Upper lobe of right lung (tissue), 1 donor: Measurements from ENCODE around the gene MUC21. TPM values are rescaled to one million over a fixed set of nuclear protein-coding genes. Genes with fewer than 3 reads are reported as not detected.
"Not testable (repeated sequence)": the region's sequence is repeated elsewhere in the genome, so short reads cannot be mapped to it uniquely, and the experiment has no call there.

Source experiments
- ATAC-seq: fragments of 200-7000 bp; cut with Tn5 transposase; one replicate; pipeline ENCODE4 v1.9.1; 2020; ENCODE audit warnings: mild to moderate bottlenecking, moderate library complexity
- DNase-seq: peaks from one replicate; pipeline ENCODE4 v3.0.0-alpha.2; 2020
- H3K27ac ChIP-seq: fragments of 200-600 bp; one replicate; pipeline ENCODE4 v1.8.0; 2022
- H3K27me3 ChIP-seq: fragments of 200-600 bp; one replicate; pipeline ENCODE4 v1.8.0; 2022; ENCODE audit warnings: mild to moderate bottlenecking
- H3K36me3 ChIP-seq: fragments of 200-600 bp; one replicate; pipeline ENCODE4 v1.8.0; 2022
- H3K4me1 ChIP-seq: fragments of 200-600 bp; one replicate; pipeline ENCODE4 v1.8.0; 2022
- H3K4me3 ChIP-seq: fragments of 200-600 bp; one replicate; pipeline ENCODE4 v1.8.0; 2022; ENCODE audit warnings: mild to moderate bottlenecking
- H3K9me3 ChIP-seq: fragments of 200-600 bp; one replicate; pipeline ENCODE4 v1.8.0; 2022
- intact Hi-C: fragments of 100-400 bp; cut with DNase I; formaldehyde crosslinking; loops from one replicate; pipeline ENCODE4 v1.11.0; 2022
- total RNA-seq: library from RNA; stranded (reverse); fragmentation: NEBNext Ultra II Directional; extraction: Animal tissue kit (Norgen Biotek cat#: 25700); gene quantifications from one replicate; pipeline ENCODE4 v1.2.1, GENCODE V29; 2021
- TF ChIP-seq, protein P1 (sequence below): fragments of 200-600 bp; IDR thresholded peaks from one replicate; pipeline ENCODE4 v1.8.0; 2022; ENCODE audit warnings: antibody characterized with exemption
- donor health status: DM: no; HTN: yes; CAD: no; lungs with severe emphysema.

The MUC21 gene
- total RNA-seq, 1 donor from 2014 or later, result 1.1 TPM

DNA sequence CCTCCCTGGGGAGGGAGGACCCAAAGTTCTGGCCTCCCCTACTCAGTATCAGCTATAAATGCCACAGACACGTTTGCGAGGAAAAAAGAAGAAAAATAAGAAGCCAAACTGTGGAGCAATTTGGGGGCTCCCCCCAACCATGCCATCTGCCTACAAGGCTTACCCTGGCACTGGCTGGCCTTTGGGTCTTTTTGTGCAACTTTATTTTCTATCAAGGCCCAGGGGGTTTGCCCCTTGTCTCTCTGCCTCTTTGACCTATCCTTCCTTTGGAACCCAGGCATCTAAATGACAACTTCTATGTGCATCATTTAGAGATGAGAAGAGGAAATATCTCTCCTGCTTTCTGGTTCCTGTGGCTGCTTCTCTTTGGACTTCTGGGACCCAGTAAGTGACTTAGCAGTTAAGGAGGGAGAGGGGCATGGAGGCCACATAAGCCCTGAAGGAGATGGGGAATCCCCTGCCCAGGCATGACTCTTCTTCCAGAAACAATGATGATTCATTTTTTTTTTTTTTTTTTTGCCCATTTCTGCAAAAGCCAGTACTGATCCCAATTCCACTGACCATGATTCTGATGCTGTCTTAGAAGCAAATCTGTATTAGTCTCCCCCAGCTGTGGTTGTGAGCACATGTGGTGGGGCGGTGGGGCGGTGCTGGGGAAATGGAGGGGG is 27.0 kb downstream of the MUC21 start, which contains the start of gene MUC22:
MUC22 (plus strand) TSS at position 82 of the 668 bp plus-strand sequence; CDS start at position 315, 233 bp downstream.
- TF ChIP-seq, protein P1, sequence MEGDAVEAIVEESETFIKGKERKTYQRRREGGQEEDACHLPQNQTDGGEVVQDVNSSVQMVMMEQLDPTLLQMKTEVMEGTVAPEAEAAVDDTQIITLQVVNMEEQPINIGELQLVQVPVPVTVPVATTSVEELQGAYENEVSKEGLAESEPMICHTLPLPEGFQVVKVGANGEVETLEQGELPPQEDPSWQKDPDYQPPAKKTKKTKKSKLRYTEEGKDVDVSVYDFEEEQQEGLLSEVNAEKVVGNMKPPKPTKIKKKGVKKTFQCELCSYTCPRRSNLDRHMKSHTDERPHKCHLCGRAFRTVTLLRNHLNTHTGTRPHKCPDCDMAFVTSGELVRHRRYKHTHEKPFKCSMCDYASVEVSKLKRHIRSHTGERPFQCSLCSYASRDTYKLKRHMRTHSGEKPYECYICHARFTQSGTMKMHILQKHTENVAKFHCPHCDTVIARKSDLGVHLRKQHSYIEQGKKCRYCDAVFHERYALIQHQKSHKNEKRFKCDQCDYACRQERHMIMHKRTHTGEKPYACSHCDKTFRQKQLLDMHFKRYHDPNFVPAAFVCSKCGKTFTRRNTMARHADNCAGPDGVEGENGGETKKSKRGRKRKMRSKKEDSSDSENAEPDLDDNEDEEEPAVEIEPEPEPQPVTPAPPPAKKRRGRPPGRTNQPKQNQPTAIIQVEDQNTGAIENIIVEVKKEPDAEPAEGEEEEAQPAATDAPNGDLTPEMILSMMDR, result no peak
- no peaks in the 10 kb centered on the region for H3K27me3 ChIP-seq
- H3K4me3 ChIP-seq, result no peak within 1 kb of the TSS
- intact Hi-C loops, result no loop called here
- H3K27ac ChIP-seq, result no peak within 1 kb of the TSS
- DNase-seq, result no peak
- ATAC-seq, result no peak
- no peaks in the 10 kb centered on the region for H3K36me3 ChIP-seq
- H3K4me1 ChIP-seq, result no peaks in the 10 kb centered on the region
- no peaks in the 10 kb centered on the region for H3K9me3 ChIP-seq

DNA sequence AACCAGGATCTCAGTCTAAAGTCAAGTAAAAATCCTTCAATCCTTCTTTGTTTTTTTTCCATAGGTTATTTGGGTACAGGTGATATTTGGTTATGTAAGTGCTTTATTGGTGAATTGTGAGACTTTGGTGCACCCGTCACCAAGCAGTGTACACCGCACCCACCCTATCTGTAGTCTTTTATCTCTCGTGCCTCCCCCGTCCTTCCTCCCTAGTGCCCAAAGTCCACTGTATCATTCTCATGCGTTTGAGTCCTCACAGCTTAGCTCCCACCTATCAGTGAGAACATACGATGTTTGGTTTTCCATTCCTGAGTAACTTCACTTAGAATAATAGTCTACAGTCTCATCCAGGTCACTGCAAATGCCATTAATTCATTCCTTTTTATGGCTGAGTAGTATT is 27.6 kb downstream of the MUC21 start:
- TF ChIP-seq, protein P1, result no peak
- ATAC-seq (no peak), DNase-seq (no peak)
- H3K9me3 ChIP-seq, result no peaks in the 10 kb centered on the region
- no peak overlapping the region for H3K4me3 ChIP-seq
- no peaks in the 10 kb centered on the region for H3K36me3 ChIP-seq
- no peak overlapping the region for H3K27ac ChIP-seq
- intact Hi-C loops, result no loop called here
- no peaks in the 10 kb centered on the region for H3K27me3 ChIP-seq
- H3K4me1 ChIP-seq, result no peaks in the 10 kb centered on the region

DNA sequence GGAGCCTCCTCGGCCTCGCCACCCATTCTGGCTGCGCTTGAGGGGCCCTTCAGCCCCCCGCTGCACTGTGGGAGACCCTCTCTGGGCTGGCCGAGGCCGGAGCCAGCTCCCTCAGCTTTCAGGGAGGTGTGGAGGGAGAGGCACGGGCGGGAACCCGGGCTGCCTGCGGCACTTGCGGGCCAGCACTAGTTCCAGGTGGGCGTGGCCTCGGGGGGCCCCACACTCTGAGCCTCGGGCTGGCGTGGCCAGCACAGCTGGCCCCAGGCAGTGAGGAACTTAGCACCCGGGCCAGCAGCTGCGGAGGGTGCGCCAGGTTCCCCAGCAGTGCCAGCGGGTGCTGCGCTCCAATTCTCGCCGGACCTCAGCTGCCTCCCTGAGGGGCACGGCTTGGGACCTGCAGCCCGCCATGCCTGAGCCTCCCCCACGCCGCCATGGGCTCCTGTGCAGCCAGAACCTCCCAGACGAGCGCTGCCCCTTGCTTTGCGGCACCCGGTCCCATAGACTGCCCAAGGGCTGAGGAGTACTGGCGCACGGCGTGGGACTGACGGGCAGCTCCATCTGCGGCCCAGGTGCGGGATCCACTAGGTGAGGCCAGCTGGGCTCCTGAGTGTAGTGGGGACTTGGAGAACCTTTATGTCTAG is 33.3 kb downstream of the MUC21 start:
- Histone ChIP-seq H3K4me1 (no peaks in the 10 kb centered on the region), H3K36me3 (no peaks in the 10 kb centered on the region), H3K27ac (no peak overlapping the region), H3K27me3 (no peaks in the 10 kb centered on the region), H3K9me3 (no peaks in the 10 kb centered on the region), H3K4me3 (no peak overlapping the region)
- intact Hi-C loops, result no loop called here
- DNase-seq (no peak), ATAC-seq (no peak)
- TF ChIP-seq, protein P1, result no peak

DNA sequence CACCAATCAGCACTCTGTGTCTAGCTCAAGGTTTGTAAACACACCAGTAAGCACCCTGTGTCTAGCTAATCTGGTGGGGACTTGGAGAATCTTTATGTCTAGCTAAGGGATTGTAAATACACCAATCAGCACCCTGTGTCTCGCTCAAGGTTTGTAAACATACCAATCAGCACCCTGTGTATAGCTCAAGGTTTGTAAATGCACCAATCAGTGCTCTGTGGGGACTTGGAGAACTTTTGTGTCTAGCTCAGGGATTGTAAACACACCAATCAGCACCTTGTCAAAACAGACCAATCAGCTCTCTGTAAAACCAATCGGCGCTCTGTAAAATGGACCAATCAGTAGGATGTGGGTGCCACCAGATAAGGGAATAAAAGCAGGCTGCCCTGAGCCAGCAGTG is 33.9 kb downstream of the MUC21 start:
- H3K27ac ChIP-seq, H3K27me3 ChIP-seq, H3K36me3 ChIP-seq, H3K4me3 ChIP-seq, H3K9me3 ChIP-seq, intact Hi-C loops, ATAC-seq, H3K4me1 ChIP-seq, DNase-seq: not testable (repeated sequence)

DNA sequence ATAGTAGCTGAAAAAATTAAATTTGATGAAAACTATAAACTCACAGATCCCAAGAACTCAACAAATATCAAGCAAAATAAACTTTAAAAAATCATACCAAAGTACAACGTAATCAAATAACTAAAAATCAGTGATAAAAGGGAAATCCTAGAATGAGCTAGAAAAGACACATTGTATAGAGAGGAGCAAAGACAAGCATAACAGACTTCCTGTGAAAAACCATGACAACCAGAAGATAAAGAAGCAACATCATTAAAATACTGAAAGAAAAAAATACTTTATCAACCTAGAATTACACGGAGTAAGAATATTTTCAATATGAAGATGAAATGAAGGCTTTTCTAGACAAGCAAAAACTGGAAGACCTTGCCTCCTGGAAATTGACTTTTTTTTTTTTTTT is 36.5 kb downstream of the MUC21 start:
- H3K9me3 ChIP-seq, result no peaks in the 10 kb centered on the region
- TF ChIP-seq, protein P1, result no peak

DNA sequence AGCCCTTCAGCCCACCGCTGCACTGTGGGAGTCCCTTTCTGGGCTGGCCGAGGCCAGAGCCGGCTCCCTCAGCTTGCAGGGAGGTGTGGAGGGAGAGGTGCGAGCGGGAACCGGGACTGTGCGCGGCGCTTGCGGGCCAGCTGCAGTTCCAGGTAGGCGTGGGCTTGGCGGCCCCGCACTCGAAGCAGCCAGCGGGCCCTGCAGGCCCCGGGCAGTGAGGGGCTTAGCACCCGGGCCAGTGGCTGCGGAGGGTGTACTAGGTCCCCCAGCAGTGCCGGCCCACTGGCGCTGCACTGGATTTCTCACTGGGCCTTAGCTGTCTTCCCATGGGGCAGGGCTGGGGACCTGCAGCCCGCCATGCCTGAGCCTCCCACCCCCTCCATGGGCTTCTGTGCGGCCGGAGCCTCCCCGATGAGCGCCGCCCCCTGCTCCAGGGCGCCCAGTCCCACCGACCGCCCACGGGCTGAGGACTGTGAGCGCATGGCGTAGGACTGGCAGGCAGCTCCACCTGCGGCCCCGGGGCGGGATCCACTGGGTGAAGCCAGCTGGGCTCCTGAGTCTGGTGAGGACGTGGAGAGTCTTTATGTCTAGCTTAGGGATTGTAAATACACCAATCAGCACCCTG is 37.2 kb downstream of the MUC21 start:
- H3K4me3 ChIP-seq, DNase-seq, H3K27me3 ChIP-seq, H3K4me1 ChIP-seq, H3K36me3 ChIP-seq, intact Hi-C loops, H3K27ac ChIP-seq, H3K9me3 ChIP-seq, ATAC-seq: not testable (repeated sequence)

More for the DNA sequence above, 36.5 kb downstream of the MUC21 start:
- no peaks in the 10 kb centered on the region for H3K36me3 ChIP-seq
- no peak overlapping the region for H3K27ac ChIP-seq
- ATAC-seq (no peak), DNase-seq (no peak)
- H3K27me3 ChIP-seq, result no peaks in the 10 kb centered on the region
- intact Hi-C loops, result no loop called here
- no peak overlapping the region for H3K4me3 ChIP-seq
- no peaks in the 10 kb centered on the region for H3K4me1 ChIP-seq

DNA sequence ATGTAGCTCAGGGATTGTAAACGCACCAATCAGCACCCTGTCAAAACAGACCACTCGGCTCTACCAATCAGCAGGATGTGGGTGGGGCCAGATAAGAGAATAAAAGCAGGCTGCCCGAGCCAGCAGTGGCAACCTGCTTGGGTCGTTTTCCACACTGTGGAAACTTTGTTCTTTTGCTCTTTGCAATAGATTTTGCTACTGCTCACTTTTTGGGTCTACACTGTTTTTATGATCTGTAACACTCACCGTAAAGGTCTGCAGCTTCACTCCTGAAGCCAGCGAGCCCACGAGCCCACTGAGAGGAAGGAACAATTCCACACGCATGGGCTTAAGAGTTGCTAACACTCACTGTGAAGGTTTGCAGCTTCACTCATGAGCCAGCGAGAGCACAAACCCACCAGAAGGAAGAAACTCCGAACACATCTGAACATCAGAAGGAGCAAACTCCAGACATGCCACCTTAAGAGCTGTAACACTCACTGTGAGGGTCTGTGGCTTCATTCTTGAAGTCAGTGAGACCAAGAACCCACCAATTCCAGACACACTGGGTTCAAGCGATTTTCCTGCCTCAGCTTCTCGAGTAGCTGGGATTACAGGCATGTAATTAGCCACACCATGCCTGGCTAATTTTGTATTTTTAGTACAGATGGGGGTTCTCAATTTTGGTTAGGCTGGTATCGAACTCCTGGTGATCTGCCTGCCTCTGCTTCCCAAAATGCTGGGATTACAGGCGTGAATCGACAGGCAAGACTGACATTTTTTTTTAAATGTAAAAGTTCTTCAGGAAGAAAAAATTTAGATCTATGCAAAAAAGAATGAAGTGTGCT is 38.4 kb downstream of the MUC21 start:
- H3K27me3 ChIP-seq, H3K4me3 ChIP-seq, H3K9me3 ChIP-seq, H3K4me1 ChIP-seq, H3K36me3 ChIP-seq, DNase-seq, H3K27ac ChIP-seq, intact Hi-C loops, ATAC-seq: not testable (repeated sequence)
